ENCODE data around the gene RHOT2. TPM values are rescaled to one million over a fixed set of nuclear protein-coding genes. Genes with fewer than 3 reads are reported as not detected.

RHOT2 gene
- total and polyA plus RNA-seq, 10 of the 15 experiments (the other 5 are each of a cell fraction or from before 2014, with no cell fraction given): 3.7 to 174 (median 69.8) TPM

DNA sequence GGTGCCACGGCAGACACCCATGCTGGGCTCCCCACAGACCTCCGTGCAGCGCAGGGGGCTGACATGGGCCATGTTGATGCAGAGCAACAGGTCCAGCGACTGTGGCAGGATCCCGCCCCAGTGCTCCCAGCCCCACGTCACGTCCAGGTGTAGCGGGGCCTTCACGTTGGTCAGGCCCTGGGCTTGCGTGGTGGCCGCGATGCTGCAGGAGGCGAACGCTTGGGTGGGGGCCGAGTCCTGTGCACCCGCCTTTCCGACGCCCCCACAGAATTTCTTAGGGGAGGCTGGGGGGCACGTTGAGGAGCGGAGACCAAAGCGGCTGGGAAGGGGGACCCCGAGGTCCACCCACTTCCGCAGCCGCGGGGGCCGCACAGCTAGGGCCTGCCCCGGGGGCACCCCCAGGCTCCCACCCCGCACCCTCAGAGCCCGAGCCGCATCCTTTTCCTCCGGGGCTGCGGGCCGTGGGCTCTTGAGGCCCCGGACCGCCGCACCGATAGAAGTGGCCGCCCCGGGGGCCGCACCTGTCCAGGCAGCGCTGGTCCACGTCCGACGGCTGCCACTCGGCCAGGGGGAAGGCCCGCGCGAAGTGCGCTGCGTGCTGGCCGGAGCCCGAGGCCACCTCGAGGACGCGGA is 32.2 kb upstream of the RHOT2 start:
- intact Hi-C loops (cut with micrococcal nuclease; ENCODE audit: unreplicated experiment) (loop anchor here (1.0 to 5.0 kb wide), 3 partner anchors 46 to 108 kb away; partner anchors contain the start of genes CAPN15, JMJD8 and STUB1), in situ Hi-C loops (cut with MboI) (no loop called here)
- Histone ChIP-seq H3K4me3 (peak overlapping the region; percentile 88), H3K27ac (ENCODE audit: control insufficient read depth, insufficient read depth) (peak overlapping the region; percentile 82), H4K20me1 (ENCODE audit: control insufficient read depth, insufficient read depth) (no peaks in the 10 kb centered on the region), H2AFZ (ENCODE audit: control insufficient read depth, low read depth, low read length) (peak overlapping the region; percentile 85), H3K79me2 (ENCODE audit: control insufficient read depth, insufficient read depth, low read length) (peaks cover 16% of the 10 kb centered on the region), H3K4me1 (ENCODE audit: control insufficient read depth, insufficient read depth, low read length) (peaks cover 13% of the 10 kb centered on the region), H3K9ac (ENCODE audit: control insufficient read depth, insufficient read depth, low read length) (peak overlapping the region; percentile 85), H3K27me3 (replicated peaks in 1 of 2; ENCODE audit: control insufficient read depth in 2 of 2, insufficient read depth in 2 of 2, low read length in 1 of 2) (no peaks in the 10 kb centered on the region), H3K9me3 (replicated peaks; ENCODE audit: control insufficient read depth, insufficient read depth, low read length) (no peaks in the 10 kb centered on the region), H3K36me3 (ENCODE audit: control insufficient read depth in 2 of 2, insufficient read depth in 2 of 2, low read length in 1 of 2) (peaks cover 0 to 4% of the 10 kb centered on the region in 2 experiments; a peak in 3 of 4 replicates), H3K4me2 (ENCODE audit: control insufficient read depth, insufficient read depth) (peak overlapping the region; percentile 91)
- ATAC-seq (peak; percentile 4), DNase-seq (ENCODE audit: low read depth, low spot score) (no peak), FAIRE-seq (no peak)
- no TSS peak for BruUV-seq (replicated peaks)
- TF ChIP-seq EGR1 (IDR thresholded peaks at IDR 0.05; ENCODE audit: borderline replicate concordance in 1 of 2, low read depth in 2 of 2, low read length in 2 of 2) (peak in 1 of 2 experiments; percentile 13; a peak in 1 of 3 replicates), ZNF274 (IDR thresholded peaks at IDR 0.05; ENCODE audit: insufficient read depth, insufficient read length) (no peak), ZNF217 (IDR thresholded peaks at IDR 0.05) (peak; percentile 44; the same call in 1 of the 2 replicates), EED (IDR thresholded peaks at IDR 0.05; ENCODE audit: low read depth) (no peak), GATAD2B (conservative IDR thresholded peaks at IDR 0.05; ENCODE audit: low read depth) (peak; percentile 95; the same call in 1 of the 2 replicates)
- ChIA-PET SMC1A (ENCODE audit: uncharacterized antibody, unreplicated experiment) (interaction anchor here (1.6 kb wide), 1 partner anchor 13 kb away, joined by 5 read pairs; no protein-coding TSS in a partner anchor), CTCF (interaction anchor here (1.1 to 1.5 kb wide), 5 partner anchors 11 to 59 kb away, joined by 4 to 11 read pairs (median 4); partner anchors contain the start of genes RHOT2 and WDR90), POLR2A (interaction anchor here (0.6 to 1.9 kb wide), 7 partner anchors 12 to 1137 kb away, joined by 3 to 5 read pairs (median 4); partner anchors contain the start of genes RHOT2 and WDR90), RAD21 (ENCODE audit: unreplicated experiment) (interaction anchor here (0.6 to 2.0 kb wide), 3 partner anchors 13 to 108 kb away, joined by 3 to 13 read pairs (median 4); partner anchors contain the start of genes CAPN15, RHBDL1 and WDR90)
- WGBS (ENCODE audit: insufficient coverage, insufficient replicate concordance, low lambda C conversion rate, missing lambda C conversion rate): under 1% methylated on average over 55 of the region's 55 CpGs

Data from GM12878 (cell line).